GM21367 (cell line): ENCODE measurements around the gene TPPP.
"Not testable (repeated sequence)": the region's sequence is repeated elsewhere in the genome, so short reads cannot be mapped to it uniquely, and the experiment has no call there.

Experiments
- ATAC-seq: cut with Tn5 transposase; IDR thresholded peaks from one replicate; pipeline ENCODE4 v1.9.1; 2021; ENCODE audit not compliant: unreplicated experiment

The TPPP gene

GRCh38 chr5:628351-629205, 64.6 kb downstream of the TPPP start:
- ATAC-seq, result not testable (repeated sequence)

- no peak for ATAC-seq
Measured at GRCh38 chr5:627840-628239, 65.3 kb downstream of the TPPP start.

GRCh38 chr5:626850-627249, 66.3 kb downstream of the TPPP start:
- ATAC-seq, result no peak

GRCh38 chr5:625516-625915, 67.6 kb downstream of the TPPP start:
- ATAC-seq, result no peak

- ATAC-seq, result no peak
Measured at GRCh38 chr5:624951-625230, 68.3 kb downstream of the TPPP start.

GRCh38 chr5:624118-624950, 68.8 kb downstream of the TPPP start:
- no peak for ATAC-seq

GRCh38 chr5:623531-623930, 69.6 kb downstream of the TPPP start:
- ATAC-seq, result no peak

- ATAC-seq, result no peak
Measured at GRCh38 chr5:622946-623522, 70.1 kb downstream of the TPPP start.

GRCh38 chr5:622359-622758, 70.8 kb downstream of the TPPP start:
- ATAC-seq, result no peak

- no peak for ATAC-seq
Measured at GRCh38 chr5:621341-621761, 71.8 kb downstream of the TPPP start.

- ATAC-seq, result no peak
Measured at GRCh38 chr5:620586-621180, 72.5 kb downstream of the TPPP start.

- ATAC-seq, result no peak
Measured at GRCh38 chr5:620152-620551, 73.0 kb downstream of the TPPP start.

- ATAC-seq, result no peak
Measured at GRCh38 chr5:619444-619843, 73.7 kb downstream of the TPPP start.

- ATAC-seq, result no peak
Measured at GRCh38 chr5:618450-618849, 74.7 kb downstream of the TPPP start.

GRCh38 chr5:617896-618295, 75.3 kb downstream of the TPPP start:
- no peak for ATAC-seq

GRCh38 chr5:616484-617039, 76.6 kb downstream of the TPPP start:
- no peak for ATAC-seq

- peak; percentile 7 for ATAC-seq
Measured at GRCh38 chr5:612498-613424, 80.4 kb downstream of the TPPP start.

- ATAC-seq, result peak; percentile 68
Measured at GRCh38 chr5:611731-612486, 81.2 kb downstream of the TPPP start, which contains the start of gene CEP72. TSS of gene CEP72 (plus strand) at chr5:612340. CDS start at chr5:612362, 22 bp downstream.
